Activated CD4-positive, alpha-beta T cell treated with anti-CD3 and anti-CD28 coated beads, Interleukin-2, amount 10 ng/mL, durations not matched to agents 7 days and 5 days (primary cell): ENCODE results near the gene TRAFD1. TPM values are rescaled to one million over a fixed set of nuclear protein-coding genes. Genes with fewer than 3 reads are reported as not detected.

Source experiments
- CTCF ChIA-PET: fragments of 350-600 bp; sonication (Branson Sonifier 250); formaldehyde crosslinking; loops from one replicate; lab custom pipeline; 2021; ENCODE audit warnings: antibody characterized with exemption; lab: Charles Lee
- POLR2A ChIA-PET: fragments of 350-600 bp; sonication (Branson Sonifier 250); formaldehyde crosslinking; loops from one replicate; lab custom pipeline; 2021; ENCODE audit warnings: antibody characterized with exemption; lab: Charles Lee
- DNase-seq: peaks from one replicate; pipeline ENCODE4 v3.0.0-alpha.2; 2020
- H3K27ac Mint-ChIP-seq: one replicate; pipeline ENCODE4 v1.8.0; 2021; ENCODE audit warnings: mild to moderate bottlenecking, moderate library complexity, mixed read lengths
- H3K27me3 Mint-ChIP-seq: one replicate; pipeline ENCODE4 v1.8.0; 2021; ENCODE audit warnings: mixed read lengths
- H3K36me3 Mint-ChIP-seq: one replicate; pipeline ENCODE4 v1.8.0; 2021; ENCODE audit warnings: low read depth, mixed read lengths
- H3K4me1 Mint-ChIP-seq: one replicate; pipeline ENCODE4 v1.8.0; 2021; ENCODE audit warnings: mixed read lengths
- H3K4me3 Mint-ChIP-seq: one replicate; pipeline ENCODE4 v1.8.0; 2021; ENCODE audit warnings: mild to moderate bottlenecking, moderate library complexity, mixed read lengths
- H3K9me3 Mint-ChIP-seq: one replicate; pipeline ENCODE4 v1.8.0; 2021; ENCODE audit warnings: mixed read lengths
- total RNA-seq, 2 experiments: library from RNA; stranded (reverse); gene quantifications; one replicate each; pipeline ENCODE4 v1.2.3, GENCODE V29; 2021

TRAFD1 gene
- total RNA-seq, 2 experiments from 2014 or later, result 68.9 to 70.4 TPM

DNA sequence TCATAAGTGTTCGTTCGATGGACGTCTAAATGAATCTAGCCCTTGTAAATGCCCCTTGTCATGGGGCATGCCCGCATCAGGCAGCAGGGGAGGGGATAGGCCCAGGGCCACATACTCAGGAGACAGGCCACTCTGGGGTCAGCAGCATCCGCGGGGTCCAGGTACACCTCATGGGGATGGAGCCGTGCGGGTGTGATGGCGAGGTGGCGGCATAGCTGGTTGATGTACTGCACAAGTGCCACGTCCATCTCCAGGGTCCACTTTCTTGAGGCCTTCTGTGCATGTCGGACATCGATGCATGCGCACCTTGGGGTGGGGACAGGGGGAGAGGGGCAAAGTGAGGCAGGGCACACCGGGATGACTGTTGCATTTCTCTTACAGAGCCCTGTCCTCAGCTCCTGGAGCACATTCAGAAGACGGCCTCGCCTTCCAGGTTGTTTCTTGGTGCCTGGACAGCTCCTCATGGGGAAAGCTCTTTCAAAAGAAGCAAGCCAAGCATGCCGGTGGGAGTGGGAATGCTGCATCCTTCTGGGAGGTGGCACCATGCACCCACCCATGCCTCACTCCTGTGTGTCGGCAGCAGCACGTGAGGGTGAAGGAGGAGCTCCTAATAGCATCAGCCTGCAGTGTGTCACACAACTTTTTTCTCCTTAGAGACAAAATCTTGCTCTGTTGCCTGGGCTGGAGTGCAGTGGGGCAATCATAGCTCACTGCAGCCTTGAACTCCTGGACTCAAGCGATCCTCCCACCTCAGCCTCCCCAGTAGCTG lies 47.4 kb downstream of the TRAFD1 start:
- no peak overlapping the region for H3K4me3 Mint-ChIP-seq

DNA sequence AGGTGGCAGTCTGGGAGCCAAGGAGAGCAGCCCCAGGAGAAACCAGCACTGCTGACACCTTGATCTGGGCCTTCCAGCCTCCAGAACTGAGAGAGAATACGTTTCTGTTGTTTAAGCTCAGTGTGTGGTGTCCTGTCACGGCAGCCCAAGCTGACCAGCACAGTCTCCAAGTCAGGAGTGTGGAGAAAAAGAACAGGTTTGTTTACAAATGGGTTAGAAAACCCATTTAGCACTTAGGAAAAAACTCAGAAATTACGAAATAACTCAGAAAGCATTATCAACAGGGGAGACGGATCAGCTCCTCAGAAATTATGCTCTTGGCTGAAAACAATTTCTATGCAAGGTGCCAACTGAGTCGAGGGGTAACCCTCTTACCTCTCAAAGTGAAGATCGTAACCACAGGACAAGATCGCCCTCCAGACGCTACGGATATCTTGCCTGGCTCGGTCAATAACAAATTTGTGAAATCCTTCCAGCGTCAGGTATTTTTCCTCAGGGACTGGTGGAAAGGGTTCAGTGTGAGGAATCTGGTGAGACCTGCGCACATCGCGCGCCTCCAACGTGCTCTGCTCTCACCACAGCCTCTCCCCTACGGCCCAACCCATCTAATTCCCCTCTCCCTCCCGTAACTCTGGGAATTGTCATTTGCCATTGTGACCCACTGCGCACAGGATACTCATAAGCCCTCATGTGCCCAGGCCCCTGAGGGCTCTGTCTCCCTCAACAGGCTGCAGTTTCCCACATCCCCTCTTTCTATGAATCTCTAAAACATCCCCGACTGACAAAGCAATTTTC lies 50.2 kb downstream of the TRAFD1 start:
- peaks cover 20% of the 10 kb centered on the region for H3K36me3 Mint-ChIP-seq
- peaks cover under 1% of the 10 kb centered on the region for H3K4me1 Mint-ChIP-seq
- no peak overlapping the region for H3K4me3 Mint-ChIP-seq
- ChIA-PET POLR2A (no interaction called here), CTCF (interaction anchor here (1.4 kb wide), 1 partner anchor 12 kb away, joined by 4 read pairs; no protein-coding TSS in a partner anchor)
- no peaks in the 10 kb centered on the region for H3K9me3 Mint-ChIP-seq
- H3K27ac Mint-ChIP-seq, result no peak overlapping the region
- no peak for DNase-seq
- no peaks in the 10 kb centered on the region for H3K27me3 Mint-ChIP-seq

More for the DNA sequence above, 47.4 kb downstream of the TRAFD1 start:
- no peak for DNase-seq
- Mint-ChIP-seq H3K27me3 (no peaks in the 10 kb centered on the region), H3K27ac (no peak overlapping the region), H3K9me3 (no peaks in the 10 kb centered on the region), H3K4me1 (peaks cover 5% of the 10 kb centered on the region), H3K36me3 (peaks cover 20% of the 10 kb centered on the region)
- ChIA-PET CTCF (interaction anchor here (0.7 to 1.5 kb wide), 4 partner anchors 10 to 110 kb away, joined by 3 to 4 read pairs (median 3); no protein-coding TSS in a partner anchor), POLR2A (no interaction called here)

GRCh38 chr12:112176321-112177010 lies 51.1 kb downstream of the TRAFD1 start:
- Mint-ChIP-seq H3K4me1 (no peaks in the 10 kb centered on the region), H3K27me3 (no peaks in the 10 kb centered on the region), H3K36me3 (peaks cover 20% of the 10 kb centered on the region), H3K9me3 (no peaks in the 10 kb centered on the region), H3K4me3 (no peak overlapping the region), H3K27ac (no peak overlapping the region)
- DNase-seq, result no peak
- ChIA-PET POLR2A (no interaction called here), CTCF (interaction anchor here (1.4 kb wide), 1 partner anchor 13 kb away, joined by 4 read pairs; no protein-coding TSS in a partner anchor)

DNA sequence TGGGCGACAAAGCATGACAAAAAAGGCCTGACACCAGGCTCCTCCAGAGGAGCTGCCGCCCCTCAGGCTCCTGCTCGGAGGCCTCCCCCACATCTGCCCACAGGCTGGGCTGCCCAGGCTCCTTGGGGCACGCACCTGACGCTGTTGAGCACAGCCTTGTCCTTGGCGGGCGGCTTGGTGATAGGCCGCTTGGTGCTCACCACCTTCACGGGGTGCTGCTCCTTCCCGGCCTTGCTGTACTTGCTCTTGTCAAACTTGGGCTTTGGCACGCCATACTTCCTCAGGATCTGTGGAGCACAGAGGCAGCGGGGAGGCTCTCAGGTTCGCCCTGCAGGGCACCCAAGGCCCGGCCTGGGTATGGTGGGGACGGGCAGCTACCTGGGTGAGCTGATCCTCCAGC lies 53.4 kb downstream of the TRAFD1 start:
- Mint-ChIP-seq H3K4me1 (peaks cover 5% of the 10 kb centered on the region), H3K27ac (no peak overlapping the region), H3K4me3 (no peak overlapping the region), H3K36me3 (peaks cover 20% of the 10 kb centered on the region), H3K27me3 (no peaks in the 10 kb centered on the region), H3K9me3 (no peaks in the 10 kb centered on the region)
- CTCF ChIA-PET, result interaction anchor here (0.6 kb wide), 1 partner anchor 88 kb away, joined by 3 read pairs; no protein-coding TSS in a partner anchor
- POLR2A ChIA-PET, result no interaction called here
- no peak for DNase-seq

DNA sequence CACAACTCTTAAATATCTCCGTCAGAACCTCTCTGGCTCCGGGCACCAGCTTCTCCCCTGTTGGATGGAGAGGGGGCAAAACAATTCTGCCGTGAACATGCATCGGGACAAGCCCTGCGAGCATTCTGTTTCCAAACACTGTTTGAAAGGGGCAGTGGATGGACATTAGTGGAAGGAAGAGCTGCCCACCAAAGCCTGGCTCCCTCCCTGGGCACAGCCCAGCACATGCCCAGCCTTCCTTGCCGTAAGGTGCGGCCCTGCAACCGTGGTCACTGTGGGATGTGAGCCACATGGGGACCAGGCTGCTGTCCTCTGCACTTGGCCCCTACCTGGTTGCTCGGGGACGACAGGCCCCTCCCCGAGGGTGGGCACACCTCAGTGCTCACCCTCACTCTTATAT lies 54.0 kb downstream of the TRAFD1 start:
- H3K27ac Mint-ChIP-seq, result no peak overlapping the region
- CTCF ChIA-PET, result no interaction called here
- peaks cover 22% of the 10 kb centered on the region for H3K36me3 Mint-ChIP-seq
- H3K27me3 Mint-ChIP-seq, result no peaks in the 10 kb centered on the region
- H3K4me1 Mint-ChIP-seq, result peaks cover 5% of the 10 kb centered on the region
- no peak for DNase-seq
- no peak overlapping the region for H3K4me3 Mint-ChIP-seq
- POLR2A ChIA-PET, result no interaction called here
- no peaks in the 10 kb centered on the region for H3K9me3 Mint-ChIP-seq

DNA sequence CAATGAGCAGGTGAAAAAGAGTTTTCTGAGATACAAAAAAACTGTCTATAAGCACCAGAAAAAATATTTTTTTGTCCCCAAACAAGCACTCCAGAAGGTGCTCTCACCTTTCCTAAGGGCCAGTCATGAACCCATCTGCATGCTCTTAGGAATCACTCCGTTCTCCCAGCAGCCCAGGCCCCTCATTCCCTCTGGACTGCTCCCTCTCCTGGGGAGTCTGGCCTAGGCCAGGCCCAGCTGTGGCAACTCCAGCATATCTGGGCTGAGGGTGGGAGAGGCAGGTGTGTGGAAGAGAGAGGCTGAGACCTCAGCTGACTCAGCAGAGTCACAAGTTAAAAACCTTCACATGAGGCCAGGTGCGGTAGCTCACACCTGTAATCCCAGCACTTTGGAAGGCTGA lies 54.6 kb downstream of the TRAFD1 start:
- Mint-ChIP-seq H3K4me3 (no peak overlapping the region), H3K9me3 (no peaks in the 10 kb centered on the region)
- CTCF ChIA-PET, result no interaction called here

GRCh38 chr12:112180422-112180821 lies 55.1 kb downstream of the TRAFD1 start:
- Mint-ChIP-seq H3K9me3 (no peaks in the 10 kb centered on the region), H3K36me3 (peaks cover 18% of the 10 kb centered on the region), H3K27ac (peak overlapping the region; percentile 1), H3K27me3 (no peaks in the 10 kb centered on the region), H3K4me3 (no peak overlapping the region), H3K4me1 (peaks cover 5% of the 10 kb centered on the region)
- no peak for DNase-seq
- CTCF ChIA-PET, result no interaction called here
- POLR2A ChIA-PET, result no interaction called here

More for the DNA sequence above, 54.6 kb downstream of the TRAFD1 start:
- POLR2A ChIA-PET, result no interaction called here
- Mint-ChIP-seq H3K4me1 (peaks cover 5% of the 10 kb centered on the region), H3K27ac (no peak overlapping the region), H3K27me3 (no peaks in the 10 kb centered on the region), H3K36me3 (peaks cover 22% of the 10 kb centered on the region)
- DNase-seq, result no peak

DNA sequence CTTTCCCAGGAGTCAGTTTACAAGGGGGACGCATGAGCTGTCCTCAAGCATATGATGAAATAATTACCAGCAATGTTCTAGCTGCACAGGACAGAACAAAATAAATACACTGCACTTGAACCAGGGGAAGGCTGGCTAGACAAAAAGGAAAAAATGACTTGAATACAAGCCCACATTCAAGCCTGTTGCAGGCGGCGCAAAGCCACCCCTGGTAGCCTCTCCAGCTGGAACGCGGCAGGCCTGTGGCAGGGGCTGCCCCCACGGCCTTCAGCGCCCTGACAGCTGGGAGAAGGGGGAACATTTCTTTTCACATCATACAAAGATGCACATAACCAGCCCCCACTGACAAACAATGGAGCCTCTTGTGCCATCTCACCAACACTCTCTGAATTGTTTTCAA lies 57.1 kb downstream of the TRAFD1 start:
- CTCF ChIA-PET, result interaction anchor here (1.1 to 1.5 kb wide), 2 partner anchors 9 to 25 kb away, joined by 3 read pairs; no protein-coding TSS in a partner anchor
- Mint-ChIP-seq H3K9me3 (no peaks in the 10 kb centered on the region), H3K27ac (no peak overlapping the region), H3K27me3 (no peaks in the 10 kb centered on the region), H3K4me3 (no peak overlapping the region), H3K4me1 (peaks cover 5% of the 10 kb centered on the region), H3K36me3 (peaks cover 8% of the 10 kb centered on the region)
- POLR2A ChIA-PET, result no interaction called here
- DNase-seq, result no peak

DNA sequence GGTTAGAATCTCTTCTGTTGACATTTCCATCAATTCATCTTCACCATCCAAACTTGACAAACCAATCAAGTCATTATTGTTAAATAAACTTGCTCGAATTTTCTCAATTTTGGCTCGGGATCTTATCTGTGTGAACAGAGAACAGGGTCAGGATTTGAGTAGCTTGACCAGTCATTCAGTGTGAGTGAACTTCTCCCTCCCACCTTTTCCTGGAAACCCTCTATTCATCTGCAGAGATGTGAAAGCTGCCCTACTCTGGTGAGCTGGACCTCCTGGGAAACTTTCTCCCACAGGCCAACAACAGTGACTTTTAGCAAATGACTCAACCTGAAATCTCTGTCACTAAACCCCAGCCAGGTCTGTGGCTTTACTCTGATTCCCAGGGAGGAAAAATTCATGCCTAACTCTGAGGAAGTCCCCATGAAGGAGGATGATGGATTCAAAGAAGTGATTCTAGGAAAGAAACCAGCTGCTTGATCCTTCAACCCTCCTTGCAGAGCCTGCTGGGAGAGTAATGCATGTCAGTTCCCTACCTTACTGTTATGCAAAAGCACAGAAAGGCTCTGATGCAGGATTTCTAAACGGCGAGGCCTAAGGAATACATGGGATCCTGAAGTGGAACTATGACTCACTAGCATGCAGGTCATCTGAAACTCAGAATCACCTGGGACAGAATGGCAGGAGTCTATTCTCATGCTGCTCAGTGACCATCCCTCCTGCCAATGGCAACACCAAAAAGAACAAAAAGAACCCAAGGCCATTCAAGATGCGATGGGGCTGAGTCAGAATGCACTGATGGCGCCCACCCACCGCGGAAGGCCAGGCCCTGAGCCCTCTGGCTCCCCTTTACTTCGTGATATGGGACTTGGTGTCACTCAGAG lies 58.0 kb downstream of the TRAFD1 start:
- peaks cover 8% of the 10 kb centered on the region for H3K36me3 Mint-ChIP-seq

GRCh38 chr12:112184056-112184887 lies 58.9 kb downstream of the TRAFD1 start:
- H3K4me1 Mint-ChIP-seq, result peaks cover 5% of the 10 kb centered on the region
- no peak overlapping the region for H3K4me3 Mint-ChIP-seq
- H3K9me3 Mint-ChIP-seq, result no peaks in the 10 kb centered on the region
- no peaks in the 10 kb centered on the region for H3K27me3 Mint-ChIP-seq
- no peak for DNase-seq
- H3K27ac Mint-ChIP-seq, result no peak overlapping the region
- peaks cover 8% of the 10 kb centered on the region for H3K36me3 Mint-ChIP-seq
- CTCF ChIA-PET, result interaction anchor here (0.6 to 1.8 kb wide), 2 partner anchors 11 to 15 kb away, joined by 3 to 4 read pairs; no protein-coding TSS in a partner anchor
- POLR2A ChIA-PET, result no interaction called here

More for the DNA sequence above, 58.0 kb downstream of the TRAFD1 start:
- H3K4me3 Mint-ChIP-seq, result no peak overlapping the region
- DNase-seq, result no peak
- ChIA-PET CTCF (interaction anchor here (1.1 to 1.5 kb wide), 2 partner anchors 10 to 24 kb away, joined by 3 read pairs; no protein-coding TSS in a partner anchor), POLR2A (no interaction called here)
- H3K4me1 Mint-ChIP-seq, result peaks cover 5% of the 10 kb centered on the region
- H3K27ac Mint-ChIP-seq, result no peak overlapping the region
- no peaks in the 10 kb centered on the region for H3K9me3 Mint-ChIP-seq
- H3K27me3 Mint-ChIP-seq, result no peaks in the 10 kb centered on the region
